ENCODE data around the gene NUDCD3. TPM values are rescaled to one million over a fixed set of nuclear protein-coding genes. Genes with fewer than 3 reads are reported as not detected.

Gene NUDCD3
- total RNA-seq, 1 experiment from 2014 or later, result 71.9 TPM

GRCh38 chr7:44494960-44495359 is 4.5 kb upstream of the NUDCD3 start:
- H2BK15ac ChIP-seq (ENCODE audit: low read depth, low read length), result no peak overlapping the region
- H4K8ac ChIP-seq (replicated peaks; ENCODE audit: insufficient read length, low read depth, low read length), result no peak overlapping the region
- no peaks in the 10 kb centered on the region for H3K23me2 ChIP-seq (ENCODE audit: insufficient read length, low read depth, low read length, poor library complexity, severe bottlenecking)
- H3K79me1 ChIP-seq (ENCODE audit: insufficient read depth, low read depth, low read length, poor library complexity, severe bottlenecking), result no peaks in the 10 kb centered on the region
- TF ChIP-seq CTCF (conservative IDR thresholded peaks at IDR 0.05), result no peak
- Mint-ChIP-seq H3K27me3 (ENCODE audit: low read depth) (peaks cover 3% of the 10 kb centered on the region), H3K27ac (no peak overlapping the region), H3K4me3 (no peak overlapping the region), H3K36me3 (ENCODE audit: insufficient read depth in 1 of 3, low read depth in 3 of 3) (no peaks in the 10 kb centered on the region), H3K4me1 (peaks cover 0 to 7% of the 10 kb centered on the region in 2 experiments; a peak in 2 of 4 replicates), H3K9me3 (no peaks in the 10 kb centered on the region)
- H3K18ac ChIP-seq (ENCODE audit: insufficient read length, low read depth, low read length), result no peak overlapping the region
- H3K9me3 ChIP-seq (ENCODE audit: control insufficient read depth, low read depth, low read length), result no peaks in the 10 kb centered on the region
- H3K23ac ChIP-seq (ENCODE audit: insufficient read length, low read depth, low read length), result no peak overlapping the region
- no peak overlapping the region for H4K91ac ChIP-seq (ENCODE audit: insufficient read length, low read depth, low read length)
- no peaks in the 10 kb centered on the region for H3K27me3 ChIP-seq (ENCODE audit: insufficient read depth, low read length)
- WGBS (ENCODE audit: extremely low coverage, insufficient read length, low lambda C conversion rate), result no CpG with 5 or more reads among the region's 2 CpGs
- H3T11ph ChIP-seq (ENCODE audit: low read length), result no peak overlapping the region
- no peak overlapping the region for H2BK120ac ChIP-seq (ENCODE audit: low read depth, low read length, poor library complexity, severe bottlenecking)
- no peak overlapping the region for H2AK5ac ChIP-seq (ENCODE audit: insufficient read length, low read length)
- no peak overlapping the region for H2BK5ac ChIP-seq (ENCODE audit: insufficient read length, low read length)
- H4K5ac ChIP-seq (ENCODE audit: insufficient read length, low read depth, low read length), result no peak overlapping the region
- no peak overlapping the region for H2AFZ ChIP-seq (ENCODE audit: low read length)
- H3K14ac ChIP-seq (ENCODE audit: insufficient read depth, low read length), result no peak overlapping the region
- DNase-seq, result no peak
- no peak overlapping the region for H3K4ac ChIP-seq (ENCODE audit: low read depth, low read length)
- H3K4me1 ChIP-seq (ENCODE audit: insufficient read depth, low read length), result peaks cover 2% of the 10 kb centered on the region; the same call in 1 of the 2 replicates
- H3K79me2 ChIP-seq (ENCODE audit: insufficient read depth, low read length), result no peaks in the 10 kb centered on the region
- H3K56ac ChIP-seq (ENCODE audit: insufficient read length, low read depth, low read length), result no peak overlapping the region
- H3K9ac ChIP-seq (ENCODE audit: extremely low read depth, insufficient read length, low read length), result no peak overlapping the region
- H2BK12ac ChIP-seq (ENCODE audit: insufficient read length, low read depth, low read length), result no peak overlapping the region
- H3K27ac ChIP-seq (ENCODE audit: insufficient read length, low read depth, low read length), result no peak overlapping the region
- H3K4me2 ChIP-seq (ENCODE audit: insufficient read depth, insufficient read length, low read length), result no peak overlapping the region
- no peaks in the 10 kb centered on the region for H4K20me1 ChIP-seq (ENCODE audit: control insufficient read depth, insufficient read depth, insufficient read length)
- no peak overlapping the region for H2BK20ac ChIP-seq (ENCODE audit: low read depth, low read length, poor library complexity, severe bottlenecking)

Measured in H9 (cell line).